GM23338 (cell line): Measurements from ENCODE around the gene LCA5. TPM values are rescaled to one million over a fixed set of nuclear protein-coding genes. Genes with fewer than 3 reads are reported as not detected.

Source experiments
- ATAC-seq: fragments of 200-7000 bp; cut with Tn5 transposase; 3 replicates; pipeline ENCODE4 v1.9.1; 2020
- DNase-seq: peaks from one replicate; pipeline ENCODE4 v3.0.0-alpha.2; 2015; ENCODE audit warnings: low spot score
- H2AFZ ChIP-seq: fragments of 200-600 bp; sonication (generic); 2 replicates; pipeline ENCODE4 v1.8.0; 2016; ENCODE audit warnings: antibody characterized with exemption, mild to moderate bottlenecking, moderate library complexity
- H3F3A ChIP-seq: fragments of 200-600 bp; sonication (generic); replicated peaks from 2 replicates; pipeline ENCODE4 v1.8.0; 2017; ENCODE audit warnings: antibody characterized with exemption, mixed run types, low read depth
- H3K27ac ChIP-seq: fragments of 200-600 bp; sonication (generic); 2 replicates; pipeline ENCODE4 v1.6.1; 2016; ENCODE audit warnings: low read depth
- H3K27me3 ChIP-seq: fragments of 200-600 bp; sonication (generic); 2 replicates; pipeline ENCODE4 v1.8.0; 2016; ENCODE audit warnings: mild to moderate bottlenecking, mixed run types, moderate library complexity; ENCODE audit not compliant: insufficient read depth
- H3K36me3 ChIP-seq: fragments of 200-600 bp; sonication (generic); 2 replicates; pipeline ENCODE4 v1.8.0; 2016; ENCODE audit warnings: mild to moderate bottlenecking; ENCODE audit not compliant: insufficient read depth
- H3K4me1 ChIP-seq: fragments of 200-600 bp; sonication (generic); 2 replicates; pipeline ENCODE4 v1.8.0; 2016; ENCODE audit warnings: mild to moderate bottlenecking, moderate library complexity; ENCODE audit not compliant: insufficient read depth
- H3K4me2 ChIP-seq: fragments of 200-600 bp; sonication (generic); 2 replicates; pipeline ENCODE4 v1.7.1; 2017; ENCODE audit warnings: mixed run types
- H3K4me3 ChIP-seq: fragments of 200-600 bp; sonication (generic); 2 replicates; pipeline ENCODE4 v1.6.1; 2016; ENCODE audit warnings: mixed run types
- H3K79me2 ChIP-seq: fragments of 200-600 bp; sonication (generic); replicated peaks from 2 replicates; pipeline ENCODE4 v1.8.0; 2017; ENCODE audit warnings: mild to moderate bottlenecking; ENCODE audit not compliant: insufficient read depth
- H3K9me2 ChIP-seq: fragments of 200-600 bp; sonication (generic); 2 replicates; pipeline ENCODE4 v1.8.0; 2017; ENCODE audit not compliant: insufficient read depth
- H4K20me1 ChIP-seq: fragments of 200-600 bp; sonication (generic); replicated peaks from 2 replicates; pipeline ENCODE4 v1.8.0; 2017; ENCODE audit warnings: mild to moderate bottlenecking; ENCODE audit not compliant: insufficient read depth
- H3K27ac Mint-ChIP-seq: 2 replicates; pipeline ENCODE4 v1.8.0; 2020; ENCODE audit warnings: inconsistent platforms, mild to moderate bottlenecking, moderate library complexity, mixed read lengths
- H3K27me3 Mint-ChIP-seq: 3 replicates; pipeline ENCODE4 v1.8.0; 2022; ENCODE audit warnings: low read depth, mild to moderate bottlenecking, moderate library complexity, mixed read lengths, inconsistent platforms; ENCODE audit not compliant: insufficient read depth, poor library complexity
- H3K36me3 Mint-ChIP-seq: 3 replicates; pipeline ENCODE4 v1.8.0; 2021; ENCODE audit warnings: low read depth, mild to moderate bottlenecking, inconsistent platforms, moderate library complexity, mixed read lengths
- H3K4me1 Mint-ChIP-seq: 3 replicates; pipeline ENCODE4 v1.8.0; 2020; ENCODE audit warnings: mild to moderate bottlenecking, inconsistent platforms, mixed read lengths
- H3K4me3 Mint-ChIP-seq: 3 replicates; pipeline ENCODE4 v1.8.0; 2021; ENCODE audit warnings: moderate library complexity, mild to moderate bottlenecking, inconsistent platforms, mixed read lengths
- H3K9me3 Mint-ChIP-seq: 3 replicates; pipeline ENCODE4 v1.8.0; 2020; ENCODE audit warnings: moderate library complexity, mild to moderate bottlenecking, inconsistent platforms, mixed read lengths
- CREB1 ChIP-seq: fragments of 250-450 bp; sonication (Bioruptor Pico); IDR thresholded peaks from 2 replicates; pipeline ENCODE4 v1.5.0; 2020; ENCODE audit warnings: low read depth, mild to moderate bottlenecking, moderate library complexity
- EZH2 ChIP-seq: fragments of 200-600 bp; sonication (generic); IDR thresholded peaks from one replicate; pipeline ENCODE4 v1.8.0; 2017; ENCODE audit warnings: antibody characterized with exemption, mild to moderate bottlenecking, low read depth; ENCODE audit not compliant: unreplicated experiment
- EZH2phosphoT487 ChIP-seq: fragments of 200-600 bp; sonication (generic); IDR thresholded peaks from one replicate; pipeline ENCODE4 v1.8.1; 2018; ENCODE audit warnings: antibody characterized with exemption; ENCODE audit not compliant: unreplicated experiment
- JUNB ChIP-seq: IDR thresholded peaks from one replicate; pipeline ENCODE4 v1.6.1; 2016; ENCODE audit warnings: antibody characterized with exemption; ENCODE audit not compliant: unreplicated experiment
- NANOG ChIP-seq: IDR thresholded peaks from 2 replicates; pipeline ENCODE4 v1.6.1; 2016; ENCODE audit warnings: antibody characterized with exemption, borderline replicate concordance
- POLR2AphosphoS5 ChIP-seq: IDR thresholded peaks from 2 replicates; pipeline ENCODE4 v1.6.1; 2016; ENCODE audit warnings: antibody characterized with exemption, low read depth
- STAT1 ChIP-seq: IDR thresholded peaks from one replicate; pipeline ENCODE4 v1.6.1; 2016; ENCODE audit warnings: antibody characterized with exemption; ENCODE audit not compliant: unreplicated experiment
- ZNF114 ChIP-seq: fragments of 250-450 bp; sonication (Bioruptor Pico); IDR thresholded peaks from 2 replicates; pipeline ENCODE4 v1.5.0; 2020; ENCODE audit warnings: mild to moderate bottlenecking, moderate library complexity
- ZNF331 ChIP-seq: fragments of 250-450 bp; sonication (Bioruptor Pico); IDR thresholded peaks from 2 replicates; pipeline ENCODE4 v1.5.0; 2020; ENCODE audit warnings: low read depth, mild to moderate bottlenecking, moderate library complexity
- polyA plus RNA-seq: library from polyadenylated mRNA; unstranded; fragments of >200 nt; fragmentation: Nextera tagmentation; extraction: Ambion mirVana; gene quantifications from 2 replicates; pipeline ENCODE4 v1.2.1, GENCODE V29; 2016
- total RNA-seq: library from RNA; depleted of rRNA; stranded (reverse); fragments of >200 nt; shearing (Covaris generic); gene quantifications from 2 replicates; pipeline ENCODE4 v1.2.3, GENCODE V29; 2014
- TF ChIP-seq, protein P1 (sequence below): IDR thresholded peaks from one replicate; pipeline ENCODE4 v1.6.1; 2018; ENCODE audit warnings: antibody characterized with exemption; ENCODE audit not compliant: unreplicated experiment
- TF ChIP-seq, protein P2 (sequence below): IDR thresholded peaks from 2 replicates; pipeline ENCODE4 v1.6.1; 2016; ENCODE audit warnings: antibody characterized with exemption
- TF ChIP-seq, protein P3 (sequence below): fragments of 250-450 bp; sonication (Bioruptor Pico); IDR thresholded peaks from 2 replicates; pipeline ENCODE4 v1.5.0; 2020; ENCODE audit warnings: mild to moderate bottlenecking, moderate library complexity
- TF ChIP-seq, protein P4 (sequence below), 2 experiments: fragments of 200-600 bp in 1 of 2; sonication (generic) in 1 of 2; conservative IDR thresholded peaks; 2 replicates each; pipeline versions ENCODE4 v1.5.1 to v1.6.1; 2016 to 2017; ENCODE audit warnings: antibody characterized with exemption in 2 of 2, low read depth in 2 of 2, mild to moderate bottlenecking in 2 of 2, moderate library complexity in 1 of 2

LCA5 gene
- total and polyA plus RNA-seq, 2 experiments from 2014 or later, result 4.2 TPM

DNA sequence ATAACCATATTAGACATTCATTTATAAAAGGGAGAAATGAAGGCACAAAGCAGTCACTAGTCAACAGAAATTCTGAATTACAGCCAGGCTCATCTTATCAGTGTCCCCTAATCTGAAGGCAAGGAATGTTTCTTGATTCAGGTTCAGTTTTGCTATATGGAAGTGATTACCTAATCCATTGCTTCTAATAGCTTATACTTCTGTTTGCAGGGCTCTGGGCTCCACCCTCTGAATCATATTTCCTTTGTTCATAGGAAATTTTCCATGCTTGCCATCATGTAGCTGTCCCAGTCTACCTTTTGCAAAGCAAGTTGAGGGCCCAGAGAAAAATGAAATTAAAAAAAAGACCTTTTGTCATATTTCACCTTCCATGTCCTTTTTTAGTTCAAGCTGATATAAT, 96.0 kb downstream of the LCA5 start:
- no peak for ATAC-seq
- H3K36me3 ChIP-seq, result no peaks in the 10 kb centered on the region
- H2AFZ ChIP-seq, result no peak overlapping the region
- Mint-ChIP-seq H3K27ac (no peak overlapping the region), H3K4me1 (no peaks in the 10 kb centered on the region), H3K27me3 (peaks cover 2% of the 10 kb centered on the region), H3K9me3 (peaks cover 33% of the 10 kb centered on the region), H3K36me3 (peaks cover 14% of the 10 kb centered on the region), H3K4me3 (no peak overlapping the region)
- H3K27ac ChIP-seq, result no peak overlapping the region
- no peaks in the 10 kb centered on the region for H3K27me3 ChIP-seq
- peaks cover 4% of the 10 kb centered on the region; the same call in 1 of the 2 replicates for H3K9me2 ChIP-seq
- no peak overlapping the region for H3K4me3 ChIP-seq
- no peaks in the 10 kb centered on the region for H3K79me2 ChIP-seq
- H3K4me2 ChIP-seq, result no peak overlapping the region
- no peaks in the 10 kb centered on the region for H3K4me1 ChIP-seq
- H3F3A ChIP-seq, result no peaks in the 10 kb centered on the region
- H4K20me1 ChIP-seq, result no peaks in the 10 kb centered on the region; the same call in 1 of the 2 replicates
- DNase-seq, result no peak
- TF ChIP-seq, protein P1, sequence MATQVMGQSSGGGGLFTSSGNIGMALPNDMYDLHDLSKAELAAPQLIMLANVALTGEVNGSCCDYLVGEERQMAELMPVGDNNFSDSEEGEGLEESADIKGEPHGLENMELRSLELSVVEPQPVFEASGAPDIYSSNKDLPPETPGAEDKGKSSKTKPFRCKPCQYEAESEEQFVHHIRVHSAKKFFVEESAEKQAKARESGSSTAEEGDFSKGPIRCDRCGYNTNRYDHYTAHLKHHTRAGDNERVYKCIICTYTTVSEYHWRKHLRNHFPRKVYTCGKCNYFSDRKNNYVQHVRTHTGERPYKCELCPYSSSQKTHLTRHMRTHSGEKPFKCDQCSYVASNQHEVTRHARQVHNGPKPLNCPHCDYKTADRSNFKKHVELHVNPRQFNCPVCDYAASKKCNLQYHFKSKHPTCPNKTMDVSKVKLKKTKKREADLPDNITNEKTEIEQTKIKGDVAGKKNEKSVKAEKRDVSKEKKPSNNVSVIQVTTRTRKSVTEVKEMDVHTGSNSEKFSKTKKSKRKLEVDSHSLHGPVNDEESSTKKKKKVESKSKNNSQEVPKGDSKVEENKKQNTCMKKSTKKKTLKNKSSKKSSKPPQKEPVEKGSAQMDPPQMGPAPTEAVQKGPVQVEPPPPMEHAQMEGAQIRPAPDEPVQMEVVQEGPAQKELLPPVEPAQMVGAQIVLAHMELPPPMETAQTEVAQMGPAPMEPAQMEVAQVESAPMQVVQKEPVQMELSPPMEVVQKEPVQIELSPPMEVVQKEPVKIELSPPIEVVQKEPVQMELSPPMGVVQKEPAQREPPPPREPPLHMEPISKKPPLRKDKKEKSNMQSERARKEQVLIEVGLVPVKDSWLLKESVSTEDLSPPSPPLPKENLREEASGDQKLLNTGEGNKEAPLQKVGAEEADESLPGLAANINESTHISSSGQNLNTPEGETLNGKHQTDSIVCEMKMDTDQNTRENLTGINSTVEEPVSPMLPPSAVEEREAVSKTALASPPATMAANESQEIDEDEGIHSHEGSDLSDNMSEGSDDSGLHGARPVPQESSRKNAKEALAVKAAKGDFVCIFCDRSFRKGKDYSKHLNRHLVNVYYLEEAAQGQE, result no peak
- TF ChIP-seq JUNB (no peak), CREB1 (CRISPR knock-in tag) (no peak), NANOG (no peak), ZNF331 (CRISPR knock-in tag) (no peak), ZNF114 (CRISPR knock-in tag) (no peak), EZH2 (no peak), EZH2phosphoT487 (no peak), POLR2AphosphoS5 (no peak), STAT1 (no peak)
- TF ChIP-seq, protein P2, sequence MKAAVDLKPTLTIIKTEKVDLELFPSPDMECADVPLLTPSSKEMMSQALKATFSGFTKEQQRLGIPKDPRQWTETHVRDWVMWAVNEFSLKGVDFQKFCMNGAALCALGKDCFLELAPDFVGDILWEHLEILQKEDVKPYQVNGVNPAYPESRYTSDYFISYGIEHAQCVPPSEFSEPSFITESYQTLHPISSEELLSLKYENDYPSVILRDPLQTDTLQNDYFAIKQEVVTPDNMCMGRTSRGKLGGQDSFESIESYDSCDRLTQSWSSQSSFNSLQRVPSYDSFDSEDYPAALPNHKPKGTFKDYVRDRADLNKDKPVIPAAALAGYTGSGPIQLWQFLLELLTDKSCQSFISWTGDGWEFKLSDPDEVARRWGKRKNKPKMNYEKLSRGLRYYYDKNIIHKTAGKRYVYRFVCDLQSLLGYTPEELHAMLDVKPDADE, result no peak
- TF ChIP-seq, protein P3, sequence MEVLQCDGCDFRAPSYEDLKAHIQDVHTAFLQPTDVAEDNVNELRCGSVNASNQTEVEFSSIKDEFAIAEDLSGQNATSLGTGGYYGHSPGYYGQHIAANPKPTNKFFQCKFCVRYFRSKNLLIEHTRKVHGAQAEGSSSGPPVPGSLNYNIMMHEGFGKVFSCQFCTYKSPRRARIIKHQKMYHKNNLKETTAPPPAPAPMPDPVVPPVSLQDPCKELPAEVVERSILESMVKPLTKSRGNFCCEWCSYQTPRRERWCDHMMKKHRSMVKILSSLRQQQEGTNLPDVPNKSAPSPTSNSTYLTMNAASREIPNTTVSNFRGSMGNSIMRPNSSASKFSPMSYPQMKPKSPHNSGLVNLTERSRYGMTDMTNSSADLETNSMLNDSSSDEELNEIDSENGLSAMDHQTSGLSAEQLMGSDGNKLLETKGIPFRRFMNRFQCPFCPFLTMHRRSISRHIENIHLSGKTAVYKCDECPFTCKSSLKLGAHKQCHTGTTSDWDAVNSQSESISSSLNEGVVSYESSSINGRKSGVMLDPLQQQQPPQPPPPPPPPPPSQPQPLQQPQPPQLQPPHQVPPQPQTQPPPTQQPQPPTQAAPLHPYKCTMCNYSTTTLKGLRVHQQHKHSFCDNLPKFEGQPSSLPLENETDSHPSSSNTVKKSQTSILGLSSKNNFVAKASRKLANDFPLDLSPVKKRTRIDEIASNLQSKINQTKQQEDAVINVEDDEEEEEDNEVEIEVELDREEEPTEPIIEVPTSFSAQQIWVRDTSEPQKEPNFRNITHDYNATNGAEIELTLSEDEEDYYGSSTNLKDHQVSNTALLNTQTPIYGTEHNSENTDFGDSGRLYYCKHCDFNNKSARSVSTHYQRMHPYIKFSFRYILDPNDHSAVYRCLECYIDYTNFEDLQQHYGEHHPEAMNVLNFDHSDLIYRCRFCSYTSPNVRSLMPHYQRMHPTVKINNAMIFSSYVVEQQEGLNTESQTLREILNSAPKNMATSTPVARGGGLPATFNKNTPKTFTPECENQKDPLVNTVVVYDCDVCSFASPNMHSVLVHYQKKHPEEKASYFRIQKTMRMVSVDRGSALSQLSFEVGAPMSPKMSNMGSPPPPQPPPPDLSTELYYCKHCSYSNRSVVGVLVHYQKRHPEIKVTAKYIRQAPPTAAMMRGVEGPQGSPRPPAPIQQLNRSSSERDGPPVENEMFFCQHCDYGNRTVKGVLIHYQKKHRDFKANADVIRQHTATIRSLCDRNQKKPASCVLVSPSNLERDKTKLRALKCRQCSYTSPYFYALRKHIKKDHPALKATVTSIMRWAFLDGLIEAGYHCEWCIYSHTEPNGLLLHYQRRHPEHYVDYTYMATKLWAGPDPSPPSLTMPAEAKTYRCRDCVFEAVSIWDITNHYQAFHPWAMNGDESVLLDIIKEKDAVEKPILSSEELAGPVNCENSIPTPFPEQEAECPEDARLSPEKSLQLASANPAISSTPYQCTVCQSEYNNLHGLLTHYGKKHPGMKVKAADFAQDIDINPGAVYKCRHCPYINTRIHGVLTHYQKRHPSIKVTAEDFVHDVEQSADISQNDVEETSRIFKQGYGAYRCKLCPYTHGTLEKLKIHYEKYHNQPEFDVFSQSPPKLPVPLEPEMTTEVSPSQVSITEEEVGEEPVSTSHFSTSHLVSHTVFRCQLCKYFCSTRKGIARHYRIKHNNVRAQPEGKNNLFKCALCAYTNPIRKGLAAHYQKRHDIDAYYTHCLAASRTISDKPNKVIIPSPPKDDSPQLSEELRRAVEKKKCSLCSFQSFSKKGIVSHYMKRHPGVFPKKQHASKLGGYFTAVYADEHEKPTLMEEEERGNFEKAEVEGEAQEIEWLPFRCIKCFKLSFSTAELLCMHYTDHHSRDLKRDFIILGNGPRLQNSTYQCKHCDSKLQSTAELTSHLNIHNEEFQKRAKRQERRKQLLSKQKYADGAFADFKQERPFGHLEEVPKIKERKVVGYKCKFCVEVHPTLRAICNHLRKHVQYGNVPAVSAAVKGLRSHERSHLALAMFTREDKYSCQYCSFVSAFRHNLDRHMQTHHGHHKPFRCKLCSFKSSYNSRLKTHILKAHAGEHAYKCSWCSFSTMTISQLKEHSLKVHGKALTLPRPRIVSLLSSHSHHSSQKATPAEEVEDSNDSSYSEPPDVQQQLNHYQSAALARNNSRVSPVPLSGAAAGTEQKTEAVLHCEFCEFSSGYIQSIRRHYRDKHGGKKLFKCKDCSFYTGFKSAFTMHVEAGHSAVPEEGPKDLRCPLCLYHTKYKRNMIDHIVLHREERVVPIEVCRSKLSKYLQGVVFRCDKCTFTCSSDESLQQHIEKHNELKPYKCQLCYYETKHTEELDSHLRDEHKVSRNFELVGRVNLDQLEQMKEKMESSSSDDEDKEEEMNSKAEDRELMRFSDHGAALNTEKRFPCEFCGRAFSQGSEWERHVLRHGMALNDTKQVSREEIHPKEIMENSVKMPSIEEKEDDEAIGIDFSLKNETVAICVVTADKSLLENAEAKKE, result no peak
- TF ChIP-seq, protein P4, sequence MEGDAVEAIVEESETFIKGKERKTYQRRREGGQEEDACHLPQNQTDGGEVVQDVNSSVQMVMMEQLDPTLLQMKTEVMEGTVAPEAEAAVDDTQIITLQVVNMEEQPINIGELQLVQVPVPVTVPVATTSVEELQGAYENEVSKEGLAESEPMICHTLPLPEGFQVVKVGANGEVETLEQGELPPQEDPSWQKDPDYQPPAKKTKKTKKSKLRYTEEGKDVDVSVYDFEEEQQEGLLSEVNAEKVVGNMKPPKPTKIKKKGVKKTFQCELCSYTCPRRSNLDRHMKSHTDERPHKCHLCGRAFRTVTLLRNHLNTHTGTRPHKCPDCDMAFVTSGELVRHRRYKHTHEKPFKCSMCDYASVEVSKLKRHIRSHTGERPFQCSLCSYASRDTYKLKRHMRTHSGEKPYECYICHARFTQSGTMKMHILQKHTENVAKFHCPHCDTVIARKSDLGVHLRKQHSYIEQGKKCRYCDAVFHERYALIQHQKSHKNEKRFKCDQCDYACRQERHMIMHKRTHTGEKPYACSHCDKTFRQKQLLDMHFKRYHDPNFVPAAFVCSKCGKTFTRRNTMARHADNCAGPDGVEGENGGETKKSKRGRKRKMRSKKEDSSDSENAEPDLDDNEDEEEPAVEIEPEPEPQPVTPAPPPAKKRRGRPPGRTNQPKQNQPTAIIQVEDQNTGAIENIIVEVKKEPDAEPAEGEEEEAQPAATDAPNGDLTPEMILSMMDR (conservative IDR thresholded peaks at IDR 0.05; ENCODE audit: low read depth in 2 of 2), result no peak
